DND-41 (cell line): ENCODE measurements around the gene PRAMEF18.
"Not testable (repeated sequence)": the region's sequence is repeated elsewhere in the genome, so short reads cannot be mapped to it uniquely, and the experiment has no call there.

Experiments used
- ATAC-seq: fragments of 200-7000 bp; cut with Tn5 transposase; 3 replicates; pipeline ENCODE4 v1.9.1; 2021; ENCODE audit warnings: low read depth; ENCODE audit not compliant: insufficient read depth
- DNase-seq: peaks from one replicate; pipeline ENCODE4 v3.0.0-alpha.2; 2020
- H2AFZ ChIP-seq: 2 replicates; pipeline ENCODE4 v1.6.0; 2012; ENCODE audit warnings: low read depth, low read length
- H3K27ac ChIP-seq: 2 replicates; pipeline ENCODE4 v1.5.1; 2012; ENCODE audit warnings: low read length, inconsistent platforms
- H3K27me3 ChIP-seq: fragments of 200-600 bp; sonication (generic); 2 replicates; pipeline ENCODE4 v1.6.0; 2012; ENCODE audit warnings: low read length, mild to moderate bottlenecking, inconsistent platforms; ENCODE audit not compliant: insufficient read depth, poor library complexity
- H3K36me3 ChIP-seq: 2 replicates; pipeline ENCODE4 v1.5.1; 2012; ENCODE audit warnings: low read length, inconsistent platforms; ENCODE audit not compliant: insufficient read depth
- H3K4me1 ChIP-seq: 2 replicates; pipeline ENCODE4 v1.5.1; 2012; ENCODE audit warnings: mild to moderate bottlenecking, low read length; ENCODE audit not compliant: insufficient read depth
- H3K4me2 ChIP-seq: 2 replicates; pipeline ENCODE4 v1.6.0; 2012; ENCODE audit warnings: mild to moderate bottlenecking, moderate library complexity, low read length, inconsistent platforms; ENCODE audit not compliant: insufficient read depth
- H3K4me3 ChIP-seq, 2 experiments: fragments of 200-600 bp in 1 of 2; shearing (Covaris generic) in 1 of 2; 2 replicates each; pipeline ENCODE4 v1.5.1; 2012 to 2016; ENCODE audit warnings: inconsistent platforms in 2 of 2, low read length in 2 of 2, mild to moderate bottlenecking in 2 of 2, low read depth in 1 of 2, moderate library complexity in 1 of 2
- H3K79me2 ChIP-seq: 2 replicates; pipeline ENCODE4 v1.6.0; 2012; ENCODE audit warnings: low read length, inconsistent platforms; ENCODE audit not compliant: insufficient read depth
- H3K9ac ChIP-seq: 2 replicates; pipeline ENCODE4 v1.6.0; 2012; ENCODE audit warnings: low read depth, mild to moderate bottlenecking, inconsistent platforms, low read length, moderate library complexity
- H3K9me3 ChIP-seq: 2 replicates; pipeline ENCODE4 v1.5.1; 2012; ENCODE audit warnings: low read length, moderate library complexity, mild to moderate bottlenecking, inconsistent platforms; ENCODE audit not compliant: insufficient read depth, severe bottlenecking
- H4K20me1 ChIP-seq: 2 replicates; pipeline ENCODE4 v1.6.0; 2012; ENCODE audit warnings: low read length; ENCODE audit not compliant: insufficient read depth

Gene PRAMEF18

DNA sequence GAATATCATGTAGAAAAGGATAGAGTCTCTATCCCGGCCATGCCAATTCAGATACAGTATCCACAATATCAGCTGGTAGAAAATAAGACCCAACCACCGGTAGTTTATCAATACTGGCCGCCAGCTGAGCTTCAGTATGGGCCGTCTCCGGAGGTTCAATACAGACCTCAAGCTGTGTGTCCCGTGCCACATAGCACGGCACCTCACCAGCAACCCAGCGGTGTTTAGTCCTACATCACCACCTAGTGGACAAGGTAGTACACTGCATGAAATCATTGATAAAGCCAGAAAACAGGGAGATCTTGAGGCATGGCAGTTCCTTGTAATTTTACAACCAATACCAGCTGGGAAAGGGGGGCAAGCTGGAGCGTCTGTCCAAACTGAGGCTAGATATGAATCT is 17.2 kb downstream of the PRAMEF18 start:
- H3K4me3 ChIP-seq, H3K27ac ChIP-seq, H2AFZ ChIP-seq, H3K9me3 ChIP-seq, H3K79me2 ChIP-seq, DNase-seq, H3K4me1 ChIP-seq, H3K4me2 ChIP-seq, H3K9ac ChIP-seq, ATAC-seq, H3K27me3 ChIP-seq, H3K36me3 ChIP-seq, H4K20me1 ChIP-seq: not testable (repeated sequence)

- not testable (repeated sequence) for H3K36me3 ChIP-seq, H3K4me3 ChIP-seq, H2AFZ ChIP-seq, H3K27me3 ChIP-seq, H3K79me2 ChIP-seq, ATAC-seq, H3K4me2 ChIP-seq, H3K9me3 ChIP-seq, H3K4me1 ChIP-seq, H3K9ac ChIP-seq, H3K27ac ChIP-seq, H4K20me1 ChIP-seq, DNase-seq
Observed at GRCh38 chr1:13201309-13201708, 24.6 kb downstream of the PRAMEF18 start, which contains the start of gene PRAMEF13. Gene PRAMEF13 (minus strand): TSS chr1:13201409. CDS start chr1:13199589, 1,820 bp downstream.
